OCI-LY3 (cell line): ENCODE measurements around the gene THRAP3.

Source experiments
- H2AFZ ChIP-seq: fragments of 200-600, 300-600 bp; shearing (Covaris generic); 2 replicates; pipeline ENCODE4 v1.6.0; 2014; ENCODE audit warnings: antibody characterized with exemption, low read depth, low read length
- H3K27ac ChIP-seq: fragments of 200-600, 300-600 bp; sonication (generic); 2 replicates; pipeline ENCODE4 v1.5.1; 2014; ENCODE audit warnings: mild to moderate bottlenecking, low read length, moderate library complexity, mixed read lengths
- H3K27me3 ChIP-seq: fragments of 200-600, 300-600 bp; sonication (generic); 2 replicates; pipeline ENCODE4 v1.6.1; 2014; ENCODE audit warnings: low read depth, low read length, mixed read lengths
- H3K36me3 ChIP-seq: fragments of 200-600, 300-600 bp; sonication (generic); replicated peaks from 2 replicates; pipeline ENCODE3; 2014; ENCODE audit warnings: low read depth, low read length, mixed read lengths
- H3K4me1 ChIP-seq: fragments of 300-600, 200-600 bp; sonication (generic); 2 replicates; pipeline ENCODE4 v1.6.1; 2014; ENCODE audit warnings: low read length, mixed read lengths
- H3K4me2 ChIP-seq: fragments of 200-600, 300-600 bp; sonication (generic); 2 replicates; pipeline ENCODE4 v1.6.1; 2014; ENCODE audit warnings: low read length, mixed read lengths
- H3K4me3 ChIP-seq: fragments of 300-600, 200-600 bp; sonication (generic); 2 replicates; pipeline ENCODE4 v1.5.1; 2014; ENCODE audit warnings: antibody characterized with exemption, mild to moderate bottlenecking, low read length, moderate library complexity
- H3K79me2 ChIP-seq: fragments of 300-600, 200-600 bp; shearing (Covaris generic); 2 replicates; pipeline ENCODE4 v1.6.1; 2014; ENCODE audit warnings: mild to moderate bottlenecking, low read length, mixed read lengths
- H3K9ac ChIP-seq: fragments of 300-600, 200-600 bp; shearing (Covaris generic); 2 replicates; pipeline ENCODE4 v1.6.0; 2014; ENCODE audit warnings: mild to moderate bottlenecking, low read length, moderate library complexity
- H3K9me3 ChIP-seq: fragments of 200-600, 300-600 bp; shearing (Covaris generic); 2 replicates; pipeline ENCODE4 v1.6.1; 2014; ENCODE audit warnings: low read length, mixed read lengths; ENCODE audit not compliant: insufficient read depth
- H4K20me1 ChIP-seq: fragments of 200-600, 300-600 bp; sonication (generic); 2 replicates; pipeline ENCODE4 v1.6.1; 2016; ENCODE audit warnings: low read length, mixed read lengths; ENCODE audit not compliant: insufficient read depth
- EZH2phosphoT487 ChIP-seq: fragments of 200-600 bp; shearing (Covaris generic); IDR thresholded peaks from 2 replicates; pipeline ENCODE4 v1.6.1; 2018; ENCODE audit warnings: antibody characterized with exemption, mixed run types, low read depth
- TF ChIP-seq, protein P1 (sequence below): fragments of 200-600, 300-600 bp; sonication (generic); IDR thresholded peaks from 2 replicates; pipeline ENCODE4 v1.5.1; 2014; ENCODE audit warnings: antibody characterized with exemption, low read length, low read depth

The THRAP3 gene

DNA sequence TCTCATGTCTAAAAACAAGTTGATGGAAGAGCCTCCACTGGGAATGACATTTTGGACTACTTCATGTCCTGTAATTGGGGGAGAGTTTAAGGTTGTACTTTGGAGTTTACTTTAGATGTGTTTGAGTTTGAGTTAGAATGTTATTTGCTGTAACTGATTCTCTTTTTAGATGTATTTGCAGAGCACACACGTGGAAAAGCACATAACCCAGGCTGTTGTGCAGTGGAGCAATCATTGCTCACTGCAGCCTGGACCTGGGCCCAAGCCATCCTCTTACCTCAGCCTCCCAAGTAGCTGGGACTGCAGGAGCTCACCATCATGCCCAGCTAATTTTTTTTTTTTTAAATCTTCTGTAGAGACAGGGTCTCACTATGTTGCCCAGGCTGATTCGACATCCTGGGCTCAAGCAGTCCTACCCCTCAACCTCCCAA, 45.2 kb downstream of the THRAP3 start:
- Histone ChIP-seq H3K4me2 (no peak overlapping the region), H3K27ac (no peak overlapping the region), H3K9me3 (no peaks in the 10 kb centered on the region), H4K20me1 (0 out of 2 replicates have a peak, but pooled peaks cover 5% of the 10 kb centered on the region), H3K79me2 (peaks cover 42% of the 10 kb centered on the region), H3K9ac (no peak overlapping the region), H3K36me3 (peaks cover 11% of the 10 kb centered on the region), H3K27me3 (no peaks in the 10 kb centered on the region), H3K4me3 (no peak overlapping the region), H3K4me1 (no peaks in the 10 kb centered on the region), H2AFZ (no peak overlapping the region)
- TF ChIP-seq EZH2phosphoT487 = no peak
- TF ChIP-seq, protein P1, sequence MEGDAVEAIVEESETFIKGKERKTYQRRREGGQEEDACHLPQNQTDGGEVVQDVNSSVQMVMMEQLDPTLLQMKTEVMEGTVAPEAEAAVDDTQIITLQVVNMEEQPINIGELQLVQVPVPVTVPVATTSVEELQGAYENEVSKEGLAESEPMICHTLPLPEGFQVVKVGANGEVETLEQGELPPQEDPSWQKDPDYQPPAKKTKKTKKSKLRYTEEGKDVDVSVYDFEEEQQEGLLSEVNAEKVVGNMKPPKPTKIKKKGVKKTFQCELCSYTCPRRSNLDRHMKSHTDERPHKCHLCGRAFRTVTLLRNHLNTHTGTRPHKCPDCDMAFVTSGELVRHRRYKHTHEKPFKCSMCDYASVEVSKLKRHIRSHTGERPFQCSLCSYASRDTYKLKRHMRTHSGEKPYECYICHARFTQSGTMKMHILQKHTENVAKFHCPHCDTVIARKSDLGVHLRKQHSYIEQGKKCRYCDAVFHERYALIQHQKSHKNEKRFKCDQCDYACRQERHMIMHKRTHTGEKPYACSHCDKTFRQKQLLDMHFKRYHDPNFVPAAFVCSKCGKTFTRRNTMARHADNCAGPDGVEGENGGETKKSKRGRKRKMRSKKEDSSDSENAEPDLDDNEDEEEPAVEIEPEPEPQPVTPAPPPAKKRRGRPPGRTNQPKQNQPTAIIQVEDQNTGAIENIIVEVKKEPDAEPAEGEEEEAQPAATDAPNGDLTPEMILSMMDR = no peak

DNA sequence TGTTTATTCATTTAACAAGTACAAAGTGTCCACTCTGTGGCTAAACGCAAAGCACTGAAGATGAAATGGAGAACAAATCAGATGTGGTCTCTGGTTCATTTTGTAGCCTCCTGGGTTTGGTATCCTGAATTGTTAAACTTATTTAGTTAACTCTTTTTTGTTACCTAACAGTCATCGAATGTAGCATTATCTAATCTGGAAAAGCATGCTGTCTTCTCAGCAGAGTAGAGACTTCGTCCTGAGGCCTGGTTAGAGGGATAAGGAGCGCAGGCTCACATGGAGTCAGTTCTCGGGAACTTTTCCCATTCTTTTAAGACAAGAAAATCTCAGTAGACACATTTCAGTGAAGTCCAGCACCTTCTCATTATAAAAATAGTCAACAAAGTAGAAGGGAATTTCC, 48.8 kb downstream of the THRAP3 start:
- Histone ChIP-seq H3K9ac (no peak overlapping the region), H3K4me1 (no peaks in the 10 kb centered on the region), H3K36me3 (peaks cover 11% of the 10 kb centered on the region), H3K9me3 (no peaks in the 10 kb centered on the region), H3K27ac (no peak overlapping the region), H3K4me3 (no peak overlapping the region), H2AFZ (no peak overlapping the region), H3K4me2 (no peak overlapping the region), H3K79me2 (peaks cover 33% of the 10 kb centered on the region), H3K27me3 (no peaks in the 10 kb centered on the region), H4K20me1 (no peaks in the 10 kb centered on the region)
- no peak for TF ChIP-seq EZH2phosphoT487

DNA sequence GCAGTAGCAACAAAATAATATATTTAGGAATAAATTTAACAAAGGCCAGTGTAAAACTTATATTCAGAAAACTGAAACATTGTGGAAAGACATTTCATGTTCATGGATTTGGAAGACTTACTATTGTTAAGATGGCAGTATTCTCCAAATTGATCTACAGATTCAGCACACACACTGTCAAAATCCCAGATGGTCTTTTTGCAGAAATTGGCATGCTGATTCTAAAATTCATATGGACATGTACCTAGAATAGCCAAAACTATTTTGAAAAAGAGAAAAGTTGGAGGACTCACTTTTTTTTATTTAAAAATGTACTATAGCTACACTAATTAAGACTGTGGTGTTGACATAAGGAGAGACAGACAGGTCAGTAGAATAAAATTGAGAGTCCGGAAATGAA, 50.0 kb downstream of the THRAP3 start:
- Histone ChIP-seq H3K4me3 (no peak overlapping the region), H3K9me3 (no peaks in the 10 kb centered on the region), H3K27me3 (no peaks in the 10 kb centered on the region), H2AFZ (no peak overlapping the region), H3K36me3 (peaks cover 11% of the 10 kb centered on the region), H3K4me1 (no peaks in the 10 kb centered on the region), H3K9ac (no peak overlapping the region), H3K4me2 (no peak overlapping the region), H4K20me1 (no peaks in the 10 kb centered on the region), H3K27ac (no peak overlapping the region), H3K79me2 (peaks cover 27% of the 10 kb centered on the region)
- TF ChIP-seq, protein P1 = no peak
- no peak for TF ChIP-seq EZH2phosphoT487

DNA sequence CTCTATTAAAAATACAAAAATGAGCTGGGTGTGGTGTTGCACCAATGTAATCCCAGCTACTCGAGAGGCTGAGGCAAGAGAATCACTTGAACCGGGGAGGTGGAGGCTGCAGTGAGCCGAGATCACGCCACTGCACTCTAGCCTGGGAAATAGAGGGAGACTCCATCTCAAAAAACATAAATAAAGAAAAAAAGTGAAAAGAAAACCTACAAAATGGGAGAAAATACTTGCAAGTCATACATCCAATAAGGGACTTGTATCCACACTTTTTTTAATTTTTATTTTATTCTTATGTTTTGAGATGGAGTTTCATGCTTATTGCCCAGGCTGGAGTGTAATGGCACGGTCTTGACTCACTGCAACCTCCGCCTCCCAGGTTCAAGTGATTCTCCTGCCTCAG, 52.4 kb downstream of the THRAP3 start:
- Histone ChIP-seq H3K4me1 (no peaks in the 10 kb centered on the region), H3K4me2 (no peak overlapping the region), H3K9me3 (no peaks in the 10 kb centered on the region), H3K4me3 (no peak overlapping the region), H3K27me3 (no peaks in the 10 kb centered on the region), H3K9ac (no peak overlapping the region), H2AFZ (no peak overlapping the region), H3K79me2 (peaks cover 37% of the 10 kb centered on the region), H3K27ac (no peak overlapping the region), H3K36me3 (peaks cover 11% of the 10 kb centered on the region), H4K20me1 (no peaks in the 10 kb centered on the region)
- TF ChIP-seq, protein P1 = no peak
